Glomerular endothelial cell (primary cell): ENCODE measurements around the gene FOXO4. TPM values are rescaled to one million over a fixed set of nuclear protein-coding genes. Genes with fewer than 3 reads are reported as not detected.

Experiments used
- DNase-seq: peaks from one replicate; pipeline ENCODE4 v3.0.0-alpha.2; 2011; ENCODE audit warnings: low read depth, low spot score; ENCODE audit errors: extremely low read depth
- total RNA-seq: library from RNA; depleted of rRNA; stranded (reverse); fragments of >200 nt; gene quantifications from 2 replicates; pipeline ENCODE4 v1.2.3, GENCODE V29; 2015

Gene FOXO4
- total RNA-seq, 1 donor from 2014 or later, result 10.0 TPM

DNA sequence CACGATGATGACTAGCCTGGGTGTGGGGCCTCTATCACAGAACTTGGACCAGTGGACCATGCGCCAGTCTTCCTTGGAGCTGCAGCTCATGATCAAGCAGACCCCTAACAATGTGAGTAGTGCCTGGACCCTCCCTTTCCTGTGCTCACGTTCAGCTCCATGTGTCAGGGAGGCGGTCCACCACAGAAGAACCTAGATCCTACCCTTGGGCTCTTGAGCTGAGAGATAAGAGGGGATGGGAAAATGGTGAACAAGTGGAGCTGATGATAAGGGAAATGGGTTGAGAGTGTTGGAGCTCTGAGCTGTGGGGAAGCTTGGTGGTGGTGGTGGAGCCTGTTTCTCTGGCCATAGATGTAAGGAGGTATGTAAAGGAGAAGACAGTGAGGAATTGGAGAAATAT lies 35.9 kb downstream of the FOXO4 start:
- no peak for DNase-seq

DNA sequence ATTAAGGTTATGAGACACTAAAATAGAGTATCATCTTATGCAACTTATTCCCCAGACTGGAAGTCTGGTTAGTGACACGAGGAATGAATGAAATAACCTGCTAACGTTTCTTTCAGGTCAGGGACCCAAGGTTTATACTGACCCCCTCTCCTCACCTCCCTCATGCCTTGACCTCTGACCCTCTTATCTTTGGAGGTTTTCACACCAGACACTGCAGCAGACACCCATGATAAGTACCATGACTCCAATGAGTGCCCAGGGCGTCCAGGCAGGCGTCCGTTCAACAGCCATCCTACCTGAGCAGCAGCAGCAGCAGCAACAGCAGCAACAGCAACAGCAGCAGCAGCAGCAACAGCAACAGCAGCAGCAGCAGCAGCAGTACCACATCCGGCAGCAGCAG lies 44.8 kb downstream of the FOXO4 start:
- no peak for DNase-seq

DNA sequence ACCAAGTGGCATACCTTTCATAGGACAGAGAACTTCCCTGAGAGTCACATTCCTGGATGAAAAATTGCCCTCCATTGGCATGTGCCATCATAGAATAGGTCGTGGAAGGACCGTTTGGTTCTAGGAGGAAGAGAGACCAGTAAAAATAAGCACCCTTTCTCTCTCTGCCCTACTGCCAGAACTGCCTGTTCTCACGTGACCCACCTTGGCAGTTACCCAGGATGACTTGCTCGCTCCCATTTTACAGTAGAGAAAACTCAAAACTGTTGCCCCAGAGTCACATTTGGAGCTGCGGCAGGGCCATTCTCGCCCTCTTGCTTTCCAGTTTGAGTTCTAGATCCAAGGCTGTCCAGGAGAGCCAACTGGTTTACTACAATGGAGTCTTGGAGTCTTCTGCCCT lies 47.9 kb downstream of the FOXO4 start:
- no peak for DNase-seq

DNA sequence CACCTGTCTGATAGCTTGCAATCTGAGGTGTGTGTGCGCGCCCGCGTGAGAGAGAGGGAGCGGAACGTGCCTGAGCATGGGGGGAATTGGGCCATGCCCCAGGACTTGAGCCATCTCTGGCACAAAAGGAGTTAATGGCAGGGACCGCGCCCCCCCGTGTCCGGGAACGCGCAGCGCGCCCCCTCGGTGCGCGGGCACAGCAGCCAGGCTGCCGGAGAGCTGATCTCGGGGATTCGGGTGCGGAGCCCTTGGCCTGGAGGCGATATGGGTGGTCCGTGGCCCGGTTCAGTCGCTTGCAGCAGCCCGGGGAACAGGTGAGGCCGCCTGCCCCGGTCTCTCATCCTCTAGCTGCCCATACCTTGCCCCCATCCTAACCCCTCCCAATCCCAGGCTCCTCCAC lies 49.0 kb downstream of the FOXO4 start, which contains the start of gene NLGN3:
Gene NLGN3 (plus strand): TSS at position 191 of the 400 bp plus-strand sequence. CDS start 2,909 bp downstream, outside the sequence.
- DNase-seq, result no peak

DNA sequence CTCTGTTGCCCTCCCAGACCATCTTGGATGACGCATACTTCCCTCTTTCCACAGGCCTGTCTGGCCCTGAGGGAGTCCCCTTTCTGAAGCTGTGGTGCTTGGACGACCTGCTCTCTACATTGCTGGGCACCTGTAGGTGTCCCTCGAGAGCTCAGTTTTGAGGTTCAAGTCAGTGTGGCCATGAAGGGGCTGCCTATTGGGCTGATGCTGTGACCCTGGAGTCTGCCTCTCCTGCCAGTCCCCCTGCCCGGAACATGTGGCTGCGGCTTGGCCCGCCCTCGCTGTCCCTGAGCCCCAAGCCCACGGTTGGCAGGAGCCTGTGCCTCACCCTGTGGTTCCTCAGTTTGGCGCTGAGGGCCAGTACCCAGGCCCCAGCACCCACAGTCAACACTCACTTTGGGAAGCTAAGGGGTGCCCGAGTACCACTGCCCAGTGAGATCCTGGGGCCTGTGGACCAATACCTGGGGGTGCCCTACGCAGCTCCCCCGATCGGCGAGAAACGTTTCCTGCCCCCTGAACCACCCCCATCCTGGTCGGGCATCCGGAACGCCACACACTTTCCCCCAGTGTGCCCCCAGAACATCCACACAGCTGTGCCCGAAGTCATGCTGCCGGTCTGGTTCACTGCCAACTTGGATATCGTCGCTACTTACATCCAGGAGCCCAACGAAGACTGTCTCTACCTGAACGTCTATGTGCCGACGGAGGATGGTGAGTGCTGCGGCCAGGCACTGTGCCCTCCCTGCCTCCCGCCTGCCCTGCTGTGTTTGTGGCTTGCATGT lies 52.0 kb downstream of the FOXO4 start:
- DNase-seq, result no peak

DNA sequence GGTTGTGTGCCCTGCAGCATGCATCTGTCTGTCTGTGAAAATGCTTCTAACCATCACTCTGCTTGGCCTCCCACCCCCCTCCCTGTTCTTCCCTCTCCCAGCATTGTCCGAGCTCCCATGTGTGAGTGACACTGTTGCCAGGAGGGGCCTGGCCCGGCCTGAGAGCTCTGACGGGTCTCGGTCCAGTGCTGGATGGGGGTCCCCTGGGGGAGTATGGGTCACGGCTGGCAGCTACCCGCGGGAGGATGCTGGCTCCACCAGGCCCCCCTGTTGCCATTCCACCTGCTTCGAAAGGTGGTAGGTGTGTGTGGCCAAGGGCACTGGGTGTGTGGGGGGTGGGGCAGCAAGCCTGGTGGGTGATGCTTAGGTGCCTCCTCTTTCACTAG lies 52.6 kb downstream of the FOXO4 start:
- DNase-seq, result no peak

DNA sequence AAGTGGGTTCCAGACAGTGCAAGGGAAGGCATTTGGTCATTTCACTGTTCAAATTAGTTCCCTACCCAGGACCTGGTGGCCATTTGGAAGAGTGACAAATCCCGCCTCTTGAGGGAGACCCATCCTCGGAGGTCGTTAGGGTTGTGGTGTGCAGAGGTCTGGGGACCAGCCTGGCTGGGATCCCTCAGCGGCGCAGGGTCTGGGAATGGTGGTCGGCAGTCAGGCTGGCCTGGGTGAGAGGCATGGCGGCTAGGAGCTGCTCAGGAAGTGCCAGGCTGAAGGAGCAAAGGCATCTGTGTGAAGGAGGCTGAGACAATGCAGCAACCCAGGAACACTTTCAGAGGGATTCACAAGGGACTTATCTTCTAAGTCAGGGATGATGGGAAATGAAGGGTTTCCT lies 55.7 kb downstream of the FOXO4 start:
- no peak for DNase-seq

Other genes starting within 250 kb of the FOXO4 start
- gene TEX11, start 187.1 kb upstream of the FOXO4 start, total RNA-seq, result not detected in 2 replicates
- gene SLC7A3, start 164.8 kb upstream of the FOXO4 start, total RNA-seq, result not detected in 2 replicates
- gene SNX12, start 27.5 kb upstream of the FOXO4 start, total RNA-seq, result 67.2 and 69.6 TPM in 2 replicates
- not detected in 2 replicates for gene CXorf65, start 10.9 kb downstream of the FOXO4 start, total RNA-seq
- 0.23 TPM in 1 of 2 replicates, not detected in the other for gene IL2RG, start 15.7 kb downstream of the FOXO4 start, total RNA-seq
- gene MED12, start 22.7 kb downstream of the FOXO4 start, total RNA-seq, result 39.7 and 44.0 TPM in 2 replicates
- 0.10 and 0.99 TPM in 2 replicates for gene NLGN3, start 49.0 kb downstream of the FOXO4 start, total RNA-seq
- gene GJB1, start 127.4 kb downstream of the FOXO4 start, total RNA-seq, result not detected in 2 replicates
- 25.1 and 30.7 TPM in 2 replicates for gene ZMYM3, start 158.3 kb downstream of the FOXO4 start, total RNA-seq
- gene NONO, start 187.8 kb downstream of the FOXO4 start, total RNA-seq, result 309 and 314 TPM in 2 replicates
- gene ITGB1BP2, start 205.9 kb downstream of the FOXO4 start, total RNA-seq, result 0.24 and 2.1 TPM in 2 replicates